GM12873 (cell line): ENCODE measurements around the gene MAP10.

Source experiments
- TF ChIP-seq, protein P1 (sequence below): IDR thresholded peaks from 2 replicates; pipeline ENCODE4 v1.5.1; 2012; ENCODE audit warnings: low read depth, mild to moderate bottlenecking, moderate library complexity, low read length, control low read depth; ENCODE audit not compliant: insufficient read depth; ENCODE audit errors: missing control alignments

Gene MAP10

DNA sequence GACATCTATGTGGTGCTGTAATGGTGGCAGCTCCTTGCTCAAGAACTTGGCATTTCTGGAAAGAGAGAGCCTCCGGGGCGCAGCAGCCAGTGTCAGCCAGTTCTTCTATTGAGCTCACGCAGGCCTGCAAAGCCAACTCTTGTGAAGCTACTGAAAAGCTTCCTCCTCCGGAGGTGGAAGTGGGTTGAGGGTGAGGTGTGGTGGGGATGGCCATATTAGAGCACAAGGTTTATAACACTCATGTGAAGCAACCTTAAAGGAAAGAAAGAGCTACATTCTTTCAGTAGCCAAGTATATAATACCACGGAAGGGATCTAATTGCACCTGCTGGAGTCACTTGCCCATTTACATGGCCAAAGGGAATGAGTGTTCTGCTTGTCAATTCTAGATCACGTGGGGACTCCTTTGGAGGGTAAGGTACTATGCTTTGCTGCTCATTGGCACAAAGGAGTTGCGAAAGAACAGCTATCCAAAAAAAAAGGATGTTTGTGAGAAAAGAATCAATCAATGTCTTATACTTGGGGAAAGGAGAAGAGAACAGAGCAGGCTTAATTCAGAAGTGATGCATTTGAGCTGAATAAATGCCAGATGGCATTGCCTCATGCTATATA, 18.3 kb upstream of the MAP10 start:
- TF ChIP-seq, protein P1, sequence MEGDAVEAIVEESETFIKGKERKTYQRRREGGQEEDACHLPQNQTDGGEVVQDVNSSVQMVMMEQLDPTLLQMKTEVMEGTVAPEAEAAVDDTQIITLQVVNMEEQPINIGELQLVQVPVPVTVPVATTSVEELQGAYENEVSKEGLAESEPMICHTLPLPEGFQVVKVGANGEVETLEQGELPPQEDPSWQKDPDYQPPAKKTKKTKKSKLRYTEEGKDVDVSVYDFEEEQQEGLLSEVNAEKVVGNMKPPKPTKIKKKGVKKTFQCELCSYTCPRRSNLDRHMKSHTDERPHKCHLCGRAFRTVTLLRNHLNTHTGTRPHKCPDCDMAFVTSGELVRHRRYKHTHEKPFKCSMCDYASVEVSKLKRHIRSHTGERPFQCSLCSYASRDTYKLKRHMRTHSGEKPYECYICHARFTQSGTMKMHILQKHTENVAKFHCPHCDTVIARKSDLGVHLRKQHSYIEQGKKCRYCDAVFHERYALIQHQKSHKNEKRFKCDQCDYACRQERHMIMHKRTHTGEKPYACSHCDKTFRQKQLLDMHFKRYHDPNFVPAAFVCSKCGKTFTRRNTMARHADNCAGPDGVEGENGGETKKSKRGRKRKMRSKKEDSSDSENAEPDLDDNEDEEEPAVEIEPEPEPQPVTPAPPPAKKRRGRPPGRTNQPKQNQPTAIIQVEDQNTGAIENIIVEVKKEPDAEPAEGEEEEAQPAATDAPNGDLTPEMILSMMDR: no peak

DNA sequence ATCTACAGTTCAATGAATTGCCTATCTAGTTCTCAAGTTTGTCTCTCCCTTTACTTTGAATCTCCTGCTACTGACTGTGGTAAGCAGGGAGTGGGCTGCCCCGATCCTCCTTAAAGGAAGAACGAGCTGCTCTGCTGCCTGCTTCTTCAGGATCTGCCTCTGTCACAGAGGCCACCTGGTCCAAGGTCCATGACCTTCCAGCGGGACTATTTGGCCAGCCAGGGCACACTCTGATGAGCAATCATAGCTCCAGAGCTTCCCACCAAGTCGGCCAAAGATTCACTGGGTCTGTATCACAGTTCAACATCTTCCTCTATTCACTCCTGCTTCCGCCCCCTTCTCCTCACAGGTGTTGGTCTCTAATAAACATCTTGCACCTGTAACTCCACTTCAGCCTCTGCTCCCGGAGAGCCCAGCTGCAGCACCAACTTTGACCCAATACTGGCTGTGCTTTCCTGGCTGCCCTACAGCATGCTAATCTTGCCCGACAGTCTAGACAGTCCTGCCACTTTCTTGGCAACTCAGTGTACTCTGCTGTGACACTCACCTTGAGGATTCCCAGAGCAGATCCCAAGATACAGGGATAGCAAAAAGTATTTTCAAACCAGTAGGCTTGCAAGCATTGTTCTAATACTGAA, 16.9 kb upstream of the MAP10 start:
- TF ChIP-seq, protein P1: no peak

DNA sequence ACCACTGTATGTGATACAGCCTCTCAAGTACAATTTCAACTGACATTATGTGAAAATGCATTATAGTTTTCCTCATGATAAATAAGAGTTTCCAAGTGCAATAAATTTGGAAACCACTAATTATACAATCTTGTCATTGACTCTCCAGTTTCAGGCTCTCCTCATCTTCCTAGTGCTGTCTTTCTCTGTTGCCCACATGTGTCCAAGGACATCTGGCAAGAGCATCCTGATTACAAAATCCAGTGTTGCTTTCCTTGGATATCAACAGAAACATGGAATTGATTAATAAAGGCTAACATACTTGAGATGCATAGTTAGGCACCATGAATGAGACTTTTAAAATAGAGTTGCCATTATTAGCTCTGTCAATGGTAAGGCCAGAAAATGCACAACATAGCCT, 15.6 kb upstream of the MAP10 start:
- TF ChIP-seq, protein P1: no peak

DNA sequence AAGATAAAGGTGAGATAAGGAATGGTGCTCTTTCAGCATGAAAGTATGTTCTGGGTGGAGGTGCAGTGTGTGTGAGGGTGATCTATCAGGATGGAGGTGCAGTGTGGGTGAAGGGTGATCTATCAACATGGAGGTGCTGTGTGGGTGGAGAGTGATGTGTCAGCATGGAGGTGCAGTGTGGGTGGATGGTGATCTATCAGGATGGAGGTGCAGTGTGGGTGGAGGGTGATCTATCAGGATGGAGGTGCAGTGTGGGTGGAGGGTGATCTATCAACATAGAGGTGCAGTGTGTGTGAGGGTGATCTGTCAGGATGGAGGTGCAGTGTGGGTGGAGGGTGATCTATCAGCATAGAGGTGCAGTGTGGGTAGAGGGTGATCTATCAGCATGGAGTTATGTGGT, 12.3 kb upstream of the MAP10 start:
- TF ChIP-seq, protein P1: no peak

DNA sequence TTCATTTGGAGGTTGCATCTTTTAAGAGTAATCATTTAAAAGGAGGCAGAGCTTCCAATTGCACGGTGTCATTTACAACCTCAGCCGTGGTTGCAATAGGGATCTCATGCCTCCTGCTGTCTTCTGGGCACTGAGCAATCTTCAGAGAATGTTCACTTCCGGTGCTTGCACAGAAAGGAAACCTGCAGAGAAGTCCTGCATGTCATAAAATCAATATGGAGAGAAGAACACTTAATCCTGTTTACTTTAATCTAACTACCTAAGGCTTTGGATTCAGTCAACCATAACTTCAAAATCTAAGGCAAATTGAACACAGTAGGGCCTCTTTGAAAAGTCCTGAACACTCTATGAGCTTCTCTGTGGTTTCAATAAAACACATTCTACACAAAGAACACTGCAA, 11.3 kb upstream of the MAP10 start:
- TF ChIP-seq, protein P1: no peak

DNA sequence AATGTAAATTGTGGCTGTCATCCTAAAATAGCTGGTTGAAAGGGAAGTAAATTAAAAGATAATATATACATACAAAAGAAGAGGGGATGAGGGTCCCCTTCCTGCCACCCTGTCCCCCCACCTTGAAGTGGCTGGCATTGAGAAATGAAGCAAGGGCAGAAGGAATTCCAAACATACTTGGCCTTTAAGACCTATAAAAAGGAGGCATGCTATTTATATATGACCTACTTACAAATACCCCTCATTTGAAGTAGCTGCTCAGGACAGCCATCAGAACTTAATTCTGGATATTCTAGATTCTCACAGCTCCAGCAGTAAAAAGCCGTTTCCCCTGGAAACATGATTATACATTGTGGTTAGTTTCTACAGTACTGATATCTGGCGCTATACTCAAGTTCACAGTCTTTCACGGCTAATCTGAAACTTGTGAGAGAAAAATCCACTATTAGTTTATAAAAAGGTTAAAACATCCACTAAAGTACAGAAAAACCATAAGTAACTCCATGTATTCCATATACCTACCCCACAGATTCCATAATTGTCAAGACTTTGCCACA, 9.6 kb upstream of the MAP10 start:
- TF ChIP-seq, protein P1: no peak

DNA sequence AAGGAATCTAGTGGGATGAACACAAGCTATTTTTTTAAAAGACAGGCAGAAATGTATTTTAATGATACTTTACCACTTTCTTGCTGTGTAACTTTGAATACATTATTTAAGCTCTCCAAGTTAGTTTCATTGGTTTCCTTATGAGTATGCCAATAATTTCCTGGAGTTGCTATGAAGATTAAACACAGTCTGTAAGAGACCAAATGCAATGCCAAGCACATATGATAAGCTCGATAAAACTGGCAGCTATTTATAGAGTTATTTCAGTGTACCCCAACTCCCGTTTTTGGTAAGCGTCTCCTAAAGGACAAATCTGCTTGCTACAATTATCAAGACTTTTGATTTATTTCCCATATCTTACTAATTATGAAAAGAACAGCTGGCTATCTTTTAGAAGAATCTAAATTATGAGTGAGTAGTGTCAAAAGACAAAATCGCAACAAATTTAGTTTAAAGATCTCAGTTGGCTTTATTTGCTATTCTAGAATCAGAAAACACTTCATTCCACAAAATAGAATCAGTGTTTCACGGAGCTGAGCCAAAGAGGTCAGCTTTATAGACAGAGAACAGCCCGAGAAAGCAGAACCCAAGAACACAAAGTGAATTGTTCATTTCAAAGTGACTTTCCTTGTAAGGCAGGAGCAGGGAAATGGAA, 7.2 kb upstream of the MAP10 start:
- TF ChIP-seq, protein P1: no peak
